D721Med (cell line): ENCODE measurements around the gene ZNF664.

Experiments used
- DNase-seq: peaks from one replicate; pipeline ENCODE4 v3.0.0; 2011; ENCODE audit warnings: low spot score; ENCODE audit not compliant: insufficient read length
- FAIRE-seq: peaks from 2 replicates; lab custom pipeline; 2011; peaks lifted over from hg19 to GRCh38; lab: Jason Lieb, UNC
- CTCF ChIP-seq: IDR thresholded peaks from 2 replicates; pipeline ENCODE4 v1.5.1; 2012; ENCODE audit warnings: mild to moderate bottlenecking, control low read depth; ENCODE audit not compliant: insufficient read depth; ENCODE audit errors: missing control alignments

Gene ZNF664

GRCh38 chr12:123972457-123973401 is at the start of gene ZNF664, which contains the start of gene CCDC92:
TSS of gene ZNF664 (plus strand) at chr12:123973215. CDS start at chr12:124012145, 38,930 bp downstream.
TSS of gene CCDC92 (minus strand) at chr12:123972831. CDS start at chr12:123944305, 28,526 bp downstream.
- FAIRE-seq (no peak), DNase-seq (peak; percentile 68)
- peak; percentile 34 for TF ChIP-seq CTCF

GRCh38 chr12:123923927-123924326 is 49.1 kb upstream of the ZNF664 start:
- FAIRE-seq (no peak), DNase-seq (no peak)
- TF ChIP-seq CTCF = no peak

GRCh38 chr12:123924539-123924938 is 48.5 kb upstream of the ZNF664 start:
- DNase-seq (no peak), FAIRE-seq (no peak)
- no peak for TF ChIP-seq CTCF

GRCh38 chr12:123928274-123928865 is 44.6 kb upstream of the ZNF664 start:
- no peak for FAIRE-seq
- no peak for TF ChIP-seq CTCF
- no peak for DNase-seq

GRCh38 chr12:123928897-123929296 is 44.1 kb upstream of the ZNF664 start:
- DNase-seq = no peak
- FAIRE-seq = no peak
- TF ChIP-seq CTCF = no peak

GRCh38 chr12:123929946-123930583 is 43.0 kb upstream of the ZNF664 start:
- DNase-seq (no peak), FAIRE-seq (no peak)
- TF ChIP-seq CTCF = no peak
